HepG2 (cell line): ENCODE results near the gene MEA1. TPM values are rescaled to one million over a fixed set of nuclear protein-coding genes. Genes with fewer than 3 reads are reported as not detected.

ENCODE experiments used
- ATF1 ChIP-seq: IDR thresholded peaks from 2 replicates; pipeline ENCODE4 v1.6.1; 2016; ENCODE audit warnings: mild to moderate bottlenecking, control low read depth
- BCL6 ChIP-seq: IDR thresholded peaks from 2 replicates; pipeline ENCODE4 v1.6.1; 2016; ENCODE audit warnings: missing genetic modification reagents, missing compliant biosample characterization
- CHCHD3 ChIP-seq: sonication (generic); formaldehyde crosslinking; IDR thresholded peaks from 2 replicates; pipeline ENCODE4 v1.8.0; 2022; ENCODE audit warnings: mild to moderate bottlenecking, missing genetic modification reagents, moderate library complexity
- KDM5B ChIP-seq: sonication (generic); formaldehyde crosslinking; IDR thresholded peaks from 2 replicates; pipeline ENCODE4 v1.4.0; 2020; ENCODE audit warnings: missing genetic modification reagents, mild to moderate bottlenecking, borderline replicate concordance
- MAFG ChIP-seq: sonication (generic); formaldehyde crosslinking; IDR thresholded peaks from 2 replicates; pipeline ENCODE4 v1.5.1; 2020; ENCODE audit warnings: mild to moderate bottlenecking, missing genetic modification reagents
- MED13 ChIP-seq: sonication (generic); formaldehyde crosslinking; IDR thresholded peaks from 2 replicates; pipeline ENCODE4 v1.5.0; 2020; ENCODE audit warnings: missing genetic modification reagents
- NR2C2 ChIP-seq: sonication (generic); formaldehyde crosslinking; IDR thresholded peaks from 2 replicates; pipeline ENCODE4 v1.4.0; 2020; ENCODE audit warnings: missing genetic modification reagents, mild to moderate bottlenecking, moderate library complexity, borderline replicate concordance
- PCBP2 ChIP-seq: fragments of 200-400 bp; formaldehyde crosslinking; optimal IDR thresholded peaks from 2 replicates; pipeline ENCODE3; 2018; ENCODE audit warnings: low read length, low read depth; ENCODE audit not compliant: poor library complexity, severe bottlenecking
- RFX5 ChIP-seq: IDR thresholded peaks from 2 replicates; pipeline ENCODE4 v1.6.1; 2011; ENCODE audit warnings: low read depth, low read length, improper control_type of control experiment
- SIN3B ChIP-seq: fragments of 150-350 bp; IDR thresholded peaks from 2 replicates; pipeline ENCODE4 v1.6.1; 2014; ENCODE audit warnings: low read length
- SNAPC2 ChIP-seq: sonication (generic); formaldehyde crosslinking; IDR thresholded peaks from 2 replicates; pipeline ENCODE4 v1.8.1; 2022; ENCODE audit warnings: mild to moderate bottlenecking, missing genetic modification reagents
- SP5 ChIP-seq: IDR thresholded peaks from 2 replicates; pipeline ENCODE4 v1.6.1; 2016; ENCODE audit warnings: low read depth, borderline replicate concordance
- TOE1 ChIP-seq: sonication (generic); formaldehyde crosslinking; IDR thresholded peaks from 2 replicates; pipeline ENCODE4 v1.4.0; 2020; ENCODE audit warnings: mild to moderate bottlenecking, missing genetic modification reagents
- TSC22D2 ChIP-seq: sonication (generic); formaldehyde crosslinking; IDR thresholded peaks from 2 replicates; pipeline ENCODE4 v1.5.1; 2020; ENCODE audit warnings: missing genetic modification reagents, mild to moderate bottlenecking, borderline replicate concordance
- ZNF124 ChIP-seq: sonication (generic); formaldehyde crosslinking; IDR thresholded peaks from 2 replicates; pipeline ENCODE4 v1.4.0; 2020; ENCODE audit warnings: missing genetic modification reagents
- ZNF136 ChIP-seq: sonication (generic); formaldehyde crosslinking; IDR thresholded peaks from 2 replicates; pipeline ENCODE4 v1.8.1; 2022; ENCODE audit warnings: low read depth, mild to moderate bottlenecking, moderate library complexity, missing genetic modification reagents
- ZNF230 ChIP-seq: sonication (generic); formaldehyde crosslinking; IDR thresholded peaks from 2 replicates; pipeline ENCODE4 v1.4.0; 2020; ENCODE audit warnings: mild to moderate bottlenecking, missing genetic modification reagents
- ZNF282 ChIP-seq: fragments of 450-650 bp; IDR thresholded peaks from 2 replicates; pipeline ENCODE4 v1.6.1; 2018; ENCODE audit not compliant: partially characterized antibody
- ZNF292 ChIP-seq: sonication (generic); formaldehyde crosslinking; IDR thresholded peaks from 2 replicates; pipeline ENCODE4 v1.8.1; 2022; ENCODE audit warnings: mild to moderate bottlenecking, low read depth, missing genetic modification reagents, borderline replicate concordance
- ZNF687 ChIP-seq: sonication (generic); formaldehyde crosslinking; IDR thresholded peaks from 2 replicates; pipeline ENCODE4 v1.5.1; 2020; ENCODE audit warnings: mild to moderate bottlenecking, missing genetic modification reagents, moderate library complexity
- ZNF710 ChIP-seq: sonication (generic); formaldehyde crosslinking; IDR thresholded peaks from 2 replicates; pipeline ENCODE4 v1.5.0; 2020; ENCODE audit warnings: mild to moderate bottlenecking, missing genetic modification reagents, borderline replicate concordance
- ZNF766 ChIP-seq: sonication (generic); formaldehyde crosslinking; IDR thresholded peaks from 2 replicates; pipeline ENCODE4 v1.5.0; 2020; ENCODE audit warnings: missing genetic modification reagents, borderline replicate concordance
- ZNF772 ChIP-seq: sonication (generic); formaldehyde crosslinking; IDR thresholded peaks from 2 replicates; pipeline ENCODE4 v1.5.0; 2020; ENCODE audit warnings: mild to moderate bottlenecking, missing genetic modification reagents
- ZNF792 ChIP-seq: IDR thresholded peaks from 2 replicates; pipeline ENCODE4 v1.6.1; 2016
- ZNF841 ChIP-seq: sonication (generic); formaldehyde crosslinking; IDR thresholded peaks from 2 replicates; pipeline ENCODE4 v1.8.1; 2023; ENCODE audit warnings: missing genetic modification reagents, borderline replicate concordance
- ZSCAN29 ChIP-seq: sonication (generic); formaldehyde crosslinking; conservative IDR thresholded peaks from 2 replicates; pipeline ENCODE4 v1.4.0; 2020; ENCODE audit warnings: mild to moderate bottlenecking, missing genetic modification reagents
- polyA plus RNA-seq, 8 experiments: library from polyadenylated mRNA; depleted of rRNA in 3 of 8; stranded (reverse) in 7 of 8; unstranded in 1 of 8; fragments of >200 nt; fragmentation: Illumina TruSeq in 4 of 8; extraction: Trizol in 4 of 8; gene quantifications; 2 replicates each; pipeline versions ENCODE4 v1.2.1 to v1.2.3, GENCODE V29; 2011 to 2016; ENCODE audit warnings: low read depth in 4 of 8, missing spikeins in 1 of 8, mixed read lengths in 1 of 8; ENCODE audit not compliant: insufficient read depth in 1 of 8
- total RNA-seq, 5 experiments: library from RNA; depleted of rRNA; stranded (reverse); fragments of >200 nt; fragmentation: Illumina TruSeq; extraction: Trizol; gene quantifications; 2 replicates each; pipeline ENCODE4 v1.2.3, GENCODE V29; 2016; ENCODE audit warnings: low read depth in 1 of 5

Gene MEA1
- total and polyA plus RNA-seq, 2 of the 13 experiments (the other 11 are each of a cell fraction or from before 2014, with no cell fraction given), result 75.6 to 86.2 TPM

- TF ChIP-seq ATF1 (CRISPR knock-in tag) (peak; percentile 84), CHCHD3 (CRISPR knock-in tag) (0 out of 2 replicates have a peak, but pooled peaks have one; percentile 56), ZNF230 (peak; percentile 56; the same call in 1 of the 2 replicates), ZNF841 (CRISPR knock-in tag) (no peak), SIN3B (no peak), MED13 (CRISPR knock-in tag) (no peak), ZNF792 (peak; percentile 20; the same call in 1 of the 2 replicates), ZNF710 (CRISPR knock-in tag) (no peak), SNAPC2 (CRISPR knock-in tag) (peak; percentile 83; the same call in 1 of the 2 replicates), ZNF772 (CRISPR knock-in tag) (peak; percentile 36; the same call in 1 of the 2 replicates), ZNF766 (CRISPR knock-in tag) (no peak), TOE1 (no peak), ZNF136 (CRISPR knock-in tag) (no peak), PCBP2 (no peak), TSC22D2 (CRISPR knock-in tag) (0 out of 2 replicates have a peak, but pooled peaks have one; percentile 76), ZNF282 (no peak), RFX5 (peak; percentile 74; the same call in 1 of the 2 replicates), SP5 (peak; percentile 86), KDM5B (CRISPR knock-in tag) (no peak), ZSCAN29 (CRISPR knock-in tag) (no peak), MAFG (no peak), ZNF124 (CRISPR knock-in tag) (peak; percentile 51; the same call in 1 of the 2 replicates), NR2C2 (CRISPR knock-in tag) (peak; percentile 83; the same call in 1 of the 2 replicates), ZNF292 (CRISPR knock-in tag) (no peak), ZNF687 (peak; percentile 81), BCL6 (CRISPR knock-in tag) (no peak; the same call in none of the 2 replicates)
These were observed at the start of gene MEA1, which contains the start of gene KLHDC3 (continued) for GRCh38 chr6:43013843-43014433.
